CD4-positive, alpha-beta T cell treated with Interleukin-17A for 4 hours (primary cell): ENCODE measurements around the gene ABLIM3.
A peak's percentile ranks its signal among the peaks of the same experiment; 100 is the strongest.

ENCODE experiments used
- DNase-seq: peaks from one replicate; pipeline ENCODE4 v3.0.0-alpha.2; 2020; ENCODE audit warnings: mixed read lengths

Gene ABLIM3

DNA sequence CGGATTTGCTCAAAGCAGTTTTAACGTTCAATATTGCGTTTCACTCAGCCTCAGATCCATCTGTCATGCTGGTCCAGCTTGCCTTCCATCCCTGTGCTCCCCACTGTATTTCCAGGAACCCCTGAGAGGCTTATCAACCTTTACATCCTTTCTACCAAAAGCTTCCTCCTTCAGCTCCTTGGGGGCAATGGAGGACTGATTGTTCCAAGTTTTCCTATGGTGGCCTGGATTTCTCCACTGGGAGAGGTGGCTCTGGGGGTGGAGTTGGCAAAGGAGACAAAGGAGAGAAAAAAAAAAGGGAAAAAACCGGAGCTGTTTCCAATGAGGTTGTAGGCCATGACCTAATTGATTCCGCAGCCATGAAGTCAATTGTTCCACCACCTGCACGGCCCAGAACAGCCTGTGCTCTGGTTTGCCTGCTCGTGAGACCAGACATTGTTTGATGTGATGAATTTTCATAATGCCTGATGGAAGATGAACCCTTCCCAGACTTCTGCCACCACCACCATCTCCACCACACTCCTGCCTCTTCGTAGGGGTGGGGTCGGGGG lies 54.1 kb downstream of the ABLIM3 start:
- no peak for DNase-seq

DNA sequence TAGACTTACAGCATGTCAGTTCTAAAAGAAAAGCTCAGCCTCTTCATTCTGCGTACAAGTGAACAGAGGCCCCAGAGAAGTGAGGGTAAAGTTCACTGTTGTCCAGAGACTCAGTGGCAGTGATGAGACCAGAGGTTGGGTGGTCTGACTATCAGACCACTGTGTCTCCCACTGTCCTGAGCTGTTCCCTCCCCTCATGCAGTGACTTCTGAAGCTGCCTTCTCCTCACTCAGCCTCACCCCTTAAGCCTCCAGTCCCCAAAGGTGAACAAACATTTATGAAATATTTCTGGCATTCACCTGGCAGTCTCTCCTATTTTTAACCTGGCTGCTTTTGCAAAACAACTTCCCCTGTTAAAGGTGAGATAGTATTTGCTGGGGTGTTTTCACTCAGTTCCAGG lies 54.7 kb downstream of the ABLIM3 start:
- DNase-seq, result no peak

DNA sequence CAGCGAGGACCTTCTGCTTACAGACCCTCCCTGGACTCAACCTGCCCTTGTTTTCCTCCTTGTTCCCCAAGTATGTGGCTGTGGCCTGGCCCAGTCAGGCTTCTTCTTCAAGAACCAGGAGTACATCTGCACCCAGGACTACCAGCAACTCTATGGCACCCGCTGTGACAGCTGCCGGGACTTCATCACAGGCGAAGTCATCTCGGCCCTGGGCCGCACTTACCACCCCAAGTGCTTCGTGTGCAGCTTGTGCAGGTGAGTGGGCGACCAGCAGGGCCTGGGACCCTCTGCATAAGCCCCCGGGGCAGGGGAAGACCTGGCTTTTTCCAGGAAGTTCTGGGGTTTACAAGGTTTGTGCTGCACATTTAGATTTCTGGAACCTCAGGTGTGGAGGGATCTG lies 56.9 kb downstream of the ABLIM3 start:
- no peak for DNase-seq

DNA sequence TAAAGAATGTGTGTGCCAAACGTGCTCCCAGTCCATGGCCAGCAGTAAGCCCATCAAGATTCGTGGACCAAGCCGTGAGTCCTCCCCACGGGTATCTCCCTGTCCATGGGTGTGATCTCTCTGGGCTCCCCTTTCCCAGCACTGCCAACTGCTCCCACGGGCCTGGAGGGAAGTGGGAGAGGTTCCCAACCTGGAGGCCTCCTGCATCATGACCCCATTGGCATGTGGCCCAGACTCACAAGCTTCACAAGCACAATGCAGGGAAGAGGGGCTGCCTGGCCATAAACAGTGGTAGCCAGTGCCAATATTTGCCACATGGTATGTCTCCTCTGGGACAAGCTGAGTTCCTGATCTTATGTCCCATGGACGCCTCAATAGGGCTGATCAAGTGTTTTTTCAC lies 59.1 kb downstream of the ABLIM3 start:
- no peak for DNase-seq

DNA sequence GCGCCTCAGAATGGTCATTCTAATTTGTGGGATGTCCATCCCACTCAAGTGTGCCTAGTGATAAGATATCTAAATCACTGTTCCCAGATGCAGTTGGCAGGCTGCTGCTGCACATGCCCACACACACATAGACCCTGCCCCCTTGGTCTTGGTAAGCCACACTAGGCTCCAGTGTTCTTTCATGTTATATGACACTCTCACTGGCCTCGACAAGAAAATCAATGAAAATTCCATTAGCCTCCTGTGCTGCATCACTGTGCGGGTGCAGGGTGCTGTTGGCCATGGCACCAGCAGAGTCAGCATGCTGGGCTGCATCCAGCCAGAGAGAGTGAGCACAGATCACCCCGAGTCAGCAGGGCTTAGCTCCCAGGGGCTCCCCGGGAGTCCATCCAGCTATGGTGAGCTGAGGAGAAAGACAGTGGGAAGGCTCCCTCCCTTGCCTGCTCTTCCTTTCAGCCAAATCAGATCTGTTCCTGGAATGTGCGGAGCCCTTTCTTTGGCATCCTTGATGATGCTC lies 59.9 kb downstream of the ABLIM3 start:
- DNase-seq, result no peak

DNA sequence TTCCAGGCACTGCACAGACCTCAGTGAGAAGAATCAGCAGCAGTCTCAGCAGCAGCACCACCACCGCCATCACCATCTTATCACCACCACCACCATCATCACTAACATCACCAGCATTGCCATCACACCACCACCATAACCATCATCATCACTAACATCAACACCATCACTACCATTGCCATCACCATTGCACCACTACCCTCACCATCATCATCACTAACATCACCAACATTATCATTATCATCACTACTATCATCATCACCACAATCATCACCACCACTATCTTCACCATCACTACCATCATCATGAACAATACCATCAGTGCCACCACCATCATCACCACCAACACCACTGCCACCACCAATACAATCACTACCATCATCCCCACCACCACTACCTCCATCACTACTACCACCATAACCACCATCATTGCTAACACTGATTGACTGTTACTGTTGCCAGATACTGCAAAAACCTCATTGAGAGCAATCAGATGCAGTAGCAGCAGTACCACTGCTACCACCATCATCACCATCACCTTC lies 61.7 kb downstream of the ABLIM3 start:
- no peak for DNase-seq

DNA sequence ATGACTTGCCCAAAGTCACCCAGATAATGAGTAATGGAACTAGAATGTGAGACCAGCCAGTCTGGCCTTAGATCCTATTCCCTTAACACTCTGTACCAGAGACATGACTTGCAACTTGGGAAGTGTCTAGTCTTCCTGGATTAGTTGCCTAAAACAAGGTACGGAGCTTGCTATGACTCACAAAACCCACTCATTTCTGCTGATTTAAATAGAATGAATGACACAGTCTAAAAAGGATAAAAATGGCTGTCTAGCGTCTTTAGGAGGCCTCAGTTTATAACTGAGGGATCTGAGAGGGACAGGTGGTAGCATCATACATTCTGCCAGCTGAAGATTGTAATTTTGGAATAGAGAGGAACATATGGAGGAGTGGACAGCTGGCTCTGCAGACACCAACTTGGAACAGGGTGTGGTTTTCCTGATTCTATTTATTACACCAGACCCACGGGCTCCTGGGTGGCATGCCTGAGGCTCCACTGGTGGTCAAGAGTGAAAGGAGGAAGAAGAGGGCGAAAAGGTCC lies 62.7 kb downstream of the ABLIM3 start:
- no peak for DNase-seq

DNA sequence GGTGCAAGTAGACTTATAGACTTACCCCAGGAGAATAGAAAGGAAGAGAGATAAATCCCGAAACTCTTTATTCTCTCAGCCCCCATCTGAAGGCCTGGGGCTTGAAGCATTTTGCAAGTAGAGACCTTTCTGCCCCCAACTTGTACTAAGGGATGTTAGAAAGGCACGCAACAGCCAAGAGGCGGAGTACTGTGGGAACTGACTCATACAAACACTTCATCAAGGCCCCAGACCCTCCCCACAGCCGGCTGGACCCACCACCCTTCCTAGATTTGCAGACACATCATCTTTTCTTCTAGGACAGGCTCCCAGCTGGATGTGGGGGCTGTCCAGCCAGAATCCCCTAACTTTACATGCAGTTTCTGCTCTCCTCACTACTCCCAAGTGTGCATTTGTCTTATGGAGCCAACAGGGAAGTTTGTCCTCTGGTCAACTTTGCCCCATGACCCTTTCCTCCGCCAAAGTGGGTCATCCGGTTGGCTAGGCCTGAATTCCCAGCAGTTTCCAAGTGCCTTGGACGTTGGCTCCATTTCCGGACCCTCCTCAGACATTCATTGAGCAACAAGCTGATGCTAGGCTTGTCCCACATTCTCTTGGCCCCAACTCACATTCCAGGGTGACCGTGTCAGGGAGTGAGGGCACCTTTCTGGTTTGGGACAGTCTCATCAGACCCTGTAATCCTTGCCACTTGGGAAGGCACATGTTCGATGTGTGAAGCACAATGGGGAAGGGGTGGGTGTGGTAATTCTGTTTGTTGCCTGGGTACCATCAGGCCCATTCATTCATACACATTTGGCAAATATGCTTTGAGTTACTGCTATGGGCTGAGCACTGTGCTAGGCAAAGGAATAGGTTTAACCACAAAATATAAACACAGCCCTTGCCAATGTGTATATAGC lies 64.6 kb downstream of the ABLIM3 start:
- DNase-seq, result no peak

DNA sequence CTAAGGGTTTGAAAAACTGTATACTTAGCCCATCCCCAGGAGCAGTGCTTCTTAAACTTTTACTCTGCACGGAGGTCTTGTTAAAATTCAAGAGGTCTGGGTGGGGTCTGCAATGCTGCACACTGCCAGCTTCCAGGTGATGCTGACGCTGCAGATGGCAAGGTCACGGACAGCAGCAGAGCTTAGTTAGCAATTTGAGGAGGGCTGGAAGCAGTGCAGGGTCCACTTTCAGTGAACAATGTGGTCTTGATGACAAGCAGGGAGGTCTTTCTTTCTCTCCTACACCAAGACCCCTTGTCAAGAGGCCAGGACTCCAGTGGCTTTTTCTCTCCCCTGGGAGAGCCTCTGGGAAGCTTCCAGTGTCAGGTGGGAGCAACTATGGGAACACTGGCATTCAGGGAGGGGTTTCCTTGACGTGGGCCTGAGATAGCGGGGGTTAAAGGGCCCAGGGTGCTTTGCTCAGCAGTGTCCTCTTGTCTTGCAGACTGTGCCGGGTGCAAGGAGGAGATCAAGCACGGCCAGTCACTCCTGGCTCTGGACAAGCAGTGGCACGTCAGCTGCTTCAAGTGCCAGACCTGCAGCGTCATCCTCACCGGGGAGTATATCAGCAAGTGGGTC lies 65.3 kb downstream of the ABLIM3 start:
- DNase-seq, result no peak

DNA sequence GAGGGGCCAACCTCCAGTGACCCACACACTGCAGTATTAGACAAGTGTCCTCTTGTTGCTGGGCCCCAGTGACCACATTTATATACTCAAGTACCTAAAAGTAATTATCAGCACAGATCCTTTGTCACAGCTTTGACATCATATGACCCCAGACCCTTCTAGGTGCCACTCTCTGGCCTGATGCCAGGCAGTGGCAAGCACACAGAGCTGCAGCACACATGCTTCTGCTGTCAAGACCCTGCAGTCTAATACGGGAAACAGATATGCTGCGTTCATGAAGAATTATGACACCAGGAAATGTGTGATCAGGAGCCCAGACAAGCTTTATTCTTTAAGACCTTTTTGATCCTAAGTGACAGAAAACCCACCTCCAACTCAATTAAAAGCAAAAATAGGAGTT lies 66.5 kb downstream of the ABLIM3 start:
- no peak for DNase-seq

DNA sequence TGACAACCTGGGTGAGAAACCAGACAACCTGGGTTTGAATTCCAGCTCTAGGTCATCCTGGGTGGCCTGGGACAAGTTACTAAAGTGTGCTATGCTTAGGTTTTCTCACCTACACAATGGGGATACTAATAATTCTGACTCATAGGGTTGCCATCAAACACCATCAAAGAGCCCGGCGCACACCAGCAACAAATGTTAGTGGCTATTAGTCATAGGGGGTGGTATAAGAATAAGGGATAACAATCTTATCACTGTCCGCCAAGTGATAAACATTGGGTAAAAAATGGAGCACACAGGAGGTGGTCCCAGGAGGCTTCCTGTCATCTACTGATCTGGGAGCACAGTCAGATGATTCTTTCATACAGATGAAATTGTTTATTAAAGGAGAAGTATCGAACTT lies 68.9 kb downstream of the ABLIM3 start:
- no peak for DNase-seq

DNA sequence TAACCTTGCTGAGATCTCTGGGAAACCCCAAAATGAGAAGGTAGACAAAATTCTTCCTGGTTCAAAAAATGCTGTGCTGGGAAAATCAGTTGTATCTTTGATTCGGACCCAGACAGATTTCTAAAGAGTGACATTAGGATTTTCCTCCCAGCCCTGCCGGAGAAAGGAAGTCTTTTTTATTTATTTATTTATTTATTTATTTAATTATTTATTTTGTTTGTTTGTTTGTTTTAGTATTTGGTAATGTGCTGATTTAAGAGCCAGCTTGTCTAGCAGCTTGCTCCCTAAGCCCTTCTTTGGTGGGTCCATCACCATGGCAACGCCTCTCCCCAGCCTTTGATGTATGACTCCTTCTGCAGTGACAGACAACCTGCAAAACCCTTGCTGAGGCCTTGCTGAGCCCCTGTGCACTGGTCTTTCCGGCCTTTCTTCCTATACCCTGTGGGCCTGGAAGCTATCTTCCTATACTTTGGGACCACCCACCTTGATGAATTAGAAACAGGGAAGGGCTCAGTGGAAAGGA lies 69.7 kb downstream of the ABLIM3 start:
- peak; percentile 13 for DNase-seq

DNA sequence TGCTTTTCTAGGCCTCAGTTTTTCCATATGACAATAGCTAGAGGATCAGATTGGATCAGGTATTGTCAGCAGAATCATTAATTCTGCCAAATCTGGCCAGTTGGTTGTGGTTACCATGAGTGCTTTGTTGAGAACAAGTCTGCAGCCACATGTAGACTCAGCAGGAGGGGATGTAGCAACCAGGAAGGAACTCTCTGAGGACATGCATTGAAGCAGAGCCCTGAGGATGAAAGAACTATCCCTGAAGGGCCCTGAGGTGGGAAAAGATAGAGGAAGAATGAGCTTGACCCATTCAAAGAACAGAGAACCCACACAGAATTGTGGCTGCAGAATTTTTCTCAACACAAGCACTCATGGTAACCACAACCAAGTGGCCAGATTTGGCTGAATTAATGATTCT lies 70.3 kb downstream of the ABLIM3 start:
- DNase-seq, result no peak

DNA sequence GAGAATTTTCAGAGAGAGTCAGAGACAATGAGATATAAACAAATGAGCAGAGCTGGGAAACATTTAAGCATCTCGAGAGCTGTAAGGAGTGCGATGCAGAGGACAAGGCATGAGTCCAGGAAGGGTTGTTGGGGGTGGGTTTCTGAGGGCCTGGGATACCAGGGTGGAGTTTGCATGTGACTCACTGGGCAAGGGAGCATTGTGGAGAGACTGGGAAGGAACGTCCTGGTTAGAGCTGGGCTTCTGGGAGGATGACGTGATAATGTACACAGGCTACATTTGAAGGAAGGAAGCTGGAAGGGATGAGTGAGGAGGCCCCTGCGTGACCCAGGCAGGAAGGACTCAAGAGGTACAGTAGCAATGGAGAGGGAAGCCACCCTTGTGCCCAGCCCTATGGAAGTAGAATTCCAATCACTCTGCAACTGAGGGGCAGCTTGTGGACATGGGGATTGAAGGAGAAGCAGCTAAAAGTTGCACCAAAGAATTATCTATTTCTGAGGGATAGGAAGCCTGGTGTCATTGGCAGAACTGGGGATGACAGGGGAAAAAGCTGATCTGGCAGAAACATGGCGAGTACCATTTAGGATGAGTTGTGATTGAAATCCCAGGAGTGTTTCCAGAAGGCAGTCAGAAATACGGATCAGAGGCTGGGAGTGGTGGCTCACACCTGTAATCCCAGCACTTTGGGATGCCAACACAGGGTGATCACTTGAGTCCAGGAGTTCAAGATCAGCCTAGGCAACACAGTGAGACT lies 71.1 kb downstream of the ABLIM3 start:
- no peak for DNase-seq

DNA sequence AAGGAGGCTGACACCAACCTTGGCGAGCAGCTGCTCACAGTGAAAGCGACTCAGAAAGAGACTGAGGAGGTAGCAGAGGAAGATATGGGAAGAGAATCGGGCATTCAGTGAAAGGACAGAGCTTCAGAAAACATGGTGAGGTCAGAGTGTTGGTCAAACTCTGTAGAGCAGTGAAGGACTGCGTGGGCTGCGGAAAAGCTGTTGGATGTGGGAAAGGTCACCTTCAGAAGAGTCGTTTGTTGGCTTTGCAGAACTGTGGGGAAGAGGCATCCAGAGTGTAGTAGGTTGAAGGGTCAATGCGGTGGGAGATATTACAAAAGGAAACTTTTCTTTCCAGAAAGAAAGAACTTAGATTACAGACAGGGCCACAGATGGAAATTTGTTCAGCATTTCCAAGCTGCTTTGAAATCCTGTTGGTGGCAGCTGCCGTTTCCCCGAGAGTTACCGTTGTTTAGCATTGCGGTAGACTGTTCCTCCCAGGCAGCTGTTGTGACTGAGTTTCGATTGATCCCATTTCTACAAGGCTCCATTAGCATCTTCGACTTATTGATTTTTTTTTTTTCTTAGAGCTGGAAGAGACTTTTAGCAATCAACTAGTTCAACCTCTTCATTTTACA lies 72.1 kb downstream of the ABLIM3 start:
- DNase-seq, result no peak

DNA sequence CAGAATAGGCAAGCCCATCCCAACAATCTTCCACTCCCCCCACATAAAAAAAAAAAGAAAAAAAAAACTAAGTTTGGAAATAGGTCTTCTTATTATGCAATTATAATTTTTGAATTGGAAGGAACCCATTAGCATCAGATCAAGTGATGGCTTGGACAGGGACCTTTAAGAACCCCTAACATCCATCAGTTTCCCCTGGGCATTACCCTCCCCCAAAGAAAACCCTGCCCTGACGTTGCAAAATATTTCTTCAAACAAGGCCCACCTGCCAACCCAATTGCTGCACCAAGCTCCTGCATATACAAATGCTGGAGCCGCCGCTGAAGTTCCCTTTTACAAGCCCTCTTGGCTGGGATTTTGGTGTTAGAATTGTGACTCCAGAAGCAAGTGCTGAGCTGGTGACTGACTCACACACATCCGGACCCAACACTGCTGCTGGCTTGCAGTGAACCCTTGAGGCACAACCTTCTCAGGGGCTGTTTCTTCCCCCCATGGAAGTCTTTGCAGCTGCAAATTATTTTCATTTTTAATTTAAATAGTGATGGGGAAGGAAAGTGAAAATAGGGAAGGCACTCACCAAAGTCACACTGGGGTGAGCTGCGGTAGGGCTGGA lies 74.3 kb downstream of the ABLIM3 start:
- no peak for DNase-seq

DNA sequence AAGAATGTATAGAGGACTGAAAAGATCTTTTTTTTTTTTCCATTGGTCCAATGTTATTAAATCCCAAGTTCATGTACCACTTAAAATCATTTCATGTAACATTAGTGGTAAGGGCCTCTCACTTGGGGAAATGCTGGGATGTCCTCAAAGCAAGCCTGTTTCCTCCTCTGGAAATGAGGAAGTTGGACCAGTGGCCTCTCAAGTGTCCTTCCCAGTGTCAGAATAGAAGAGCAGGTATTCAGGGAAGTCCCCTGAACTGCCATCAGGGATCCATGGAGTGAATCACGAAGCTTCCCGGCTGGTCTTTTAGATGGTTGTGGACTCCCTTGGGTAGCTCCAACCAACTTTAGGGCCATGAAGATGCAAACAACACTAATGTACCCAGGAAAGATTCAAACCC lies 75.2 kb downstream of the ABLIM3 start:
- no peak for DNase-seq

DNA sequence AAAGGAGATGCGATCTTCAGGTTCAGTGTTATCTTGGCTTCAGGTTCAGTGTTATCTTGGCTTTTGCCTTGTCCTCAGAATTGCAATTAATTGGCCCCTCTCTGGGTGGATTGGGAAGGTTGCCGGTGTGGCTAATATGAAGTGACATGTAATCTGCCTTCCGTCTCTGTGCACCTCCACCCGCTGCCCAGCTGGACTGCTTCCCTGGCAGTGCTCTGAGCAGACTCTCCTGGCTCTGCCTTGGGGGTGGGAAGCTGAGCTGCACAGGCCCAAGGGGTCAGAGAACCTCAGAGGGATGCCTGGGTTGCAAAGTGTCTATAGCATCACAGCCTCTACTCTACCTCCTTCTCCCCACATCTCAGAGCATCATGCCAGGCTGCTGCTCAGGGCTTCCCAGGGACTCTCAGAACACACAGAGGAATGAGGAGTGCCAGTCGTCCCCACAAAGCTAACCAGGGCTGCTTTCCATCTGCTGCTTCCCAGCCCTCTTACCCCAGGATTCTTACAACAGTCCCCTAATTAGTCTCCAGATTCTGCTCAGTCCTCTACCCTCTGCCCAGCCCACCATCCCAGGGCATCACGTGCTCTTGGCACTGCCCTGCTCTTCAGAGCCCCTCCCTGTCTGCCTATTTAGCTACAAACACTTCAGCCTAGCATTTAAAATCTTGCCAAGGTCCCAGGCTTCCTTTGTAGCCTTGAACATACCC lies 76.0 kb downstream of the ABLIM3 start:
- no peak for DNase-seq

DNA sequence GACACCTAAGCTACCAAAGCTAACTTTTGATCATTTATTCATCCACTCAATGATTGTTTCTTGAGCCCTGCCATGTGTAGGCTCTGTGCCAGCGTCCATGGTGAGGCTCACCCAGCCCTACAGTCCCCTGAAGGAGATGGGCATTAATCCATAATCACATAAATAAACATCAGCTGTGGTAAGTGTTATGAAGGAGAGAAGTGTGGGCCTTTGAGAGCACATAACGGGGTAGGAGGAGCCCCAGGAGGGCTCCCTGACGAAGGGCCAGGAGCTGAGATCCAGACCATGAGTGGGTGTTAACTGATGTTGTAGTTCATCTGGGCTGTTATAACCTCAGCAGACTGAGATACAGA lies 76.5 kb downstream of the ABLIM3 start:
- DNase-seq, result no peak

DNA sequence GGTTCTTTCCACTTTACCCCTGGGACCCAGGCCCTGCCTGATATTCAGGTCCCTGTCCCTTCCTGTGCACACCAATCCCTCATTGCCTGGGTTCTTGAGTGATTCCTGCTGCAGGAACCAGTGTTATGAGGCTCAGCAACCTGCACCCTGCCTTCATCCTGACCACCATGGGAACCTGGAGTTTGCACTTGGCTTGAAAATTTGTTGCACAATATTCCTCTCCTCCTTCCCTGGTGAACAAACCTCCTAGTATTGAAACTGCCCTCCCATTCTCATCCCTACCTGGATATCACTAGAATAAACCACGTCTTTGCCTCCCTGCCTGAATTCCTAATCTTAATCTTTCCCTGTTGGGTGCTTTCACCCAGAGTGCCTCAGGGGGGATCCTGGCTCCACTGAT lies 78.3 kb downstream of the ABLIM3 start:
- no peak for DNase-seq

DNA sequence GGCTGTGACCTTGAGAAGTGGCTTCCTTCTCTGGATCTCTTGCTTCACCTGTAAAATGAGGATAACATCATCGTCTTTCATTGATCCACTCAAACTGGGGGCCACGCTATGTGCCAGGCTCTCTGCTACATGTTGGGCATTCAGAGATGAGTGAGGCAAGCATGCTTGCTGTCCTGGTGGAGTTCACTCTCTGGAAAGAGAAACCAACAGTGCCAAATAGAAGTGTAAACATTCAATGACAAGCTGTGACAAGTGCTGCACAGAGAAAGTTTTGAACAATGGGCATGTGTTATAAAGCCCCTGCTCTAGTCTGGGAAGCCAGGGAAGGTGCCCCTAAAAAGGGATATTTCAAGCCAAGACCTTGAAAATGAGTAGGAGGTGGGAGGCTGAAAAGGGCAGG lies 79.5 kb downstream of the ABLIM3 start:
- DNase-seq, result no peak
